ENCODE measurements around the gene SLC22A31.

SLC22A31 gene

DNA sequence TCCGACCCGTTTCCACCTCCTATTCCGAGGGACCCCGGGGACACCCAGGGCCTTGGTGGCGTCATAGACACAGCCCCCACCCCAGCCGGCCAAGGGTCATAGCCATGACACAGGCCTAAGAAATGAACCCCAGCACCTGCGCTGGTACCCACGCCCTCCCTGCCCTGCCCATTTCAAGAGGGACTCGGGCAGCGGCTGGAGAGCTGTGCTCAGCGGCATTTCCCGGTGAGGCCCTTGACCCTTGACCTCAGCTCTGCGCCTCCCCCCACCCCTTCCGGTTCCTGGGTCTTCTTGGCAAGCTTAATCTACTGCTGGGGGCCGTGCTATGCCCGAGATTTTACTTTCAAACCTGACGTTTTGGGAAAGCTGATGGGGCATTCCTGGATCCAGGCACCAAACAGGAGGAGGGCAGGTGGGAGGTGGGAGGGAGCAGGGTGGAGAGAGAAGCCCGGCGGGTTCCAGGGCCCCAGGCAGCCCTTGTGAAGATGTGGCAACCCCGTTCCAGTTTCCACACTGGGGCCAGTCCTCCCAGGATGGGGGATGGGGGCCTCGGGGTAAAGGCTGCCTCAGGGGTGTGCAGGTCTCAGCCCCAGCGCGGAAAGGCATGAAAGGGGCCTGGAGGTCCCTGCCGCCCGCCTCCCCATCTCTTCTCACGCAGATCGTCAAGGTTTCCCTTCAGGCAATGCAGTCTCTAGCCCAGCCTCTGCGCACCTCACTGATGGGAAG, at the start of gene SLC22A31:
Gene SLC22A31 (minus strand): TSS at position 414 of the 726 bp plus-strand sequence. CDS start 36 bp downstream, at position 378.
- no peak for TF ChIP-seq GATA2 (IDR thresholded peaks at IDR 0.05; ENCODE audit: low read depth, low read length)
- no peak for TF ChIP-seq GATA3 (IDR thresholded peaks at IDR 0.05; ENCODE audit: low read depth, low read length)

DNA sequence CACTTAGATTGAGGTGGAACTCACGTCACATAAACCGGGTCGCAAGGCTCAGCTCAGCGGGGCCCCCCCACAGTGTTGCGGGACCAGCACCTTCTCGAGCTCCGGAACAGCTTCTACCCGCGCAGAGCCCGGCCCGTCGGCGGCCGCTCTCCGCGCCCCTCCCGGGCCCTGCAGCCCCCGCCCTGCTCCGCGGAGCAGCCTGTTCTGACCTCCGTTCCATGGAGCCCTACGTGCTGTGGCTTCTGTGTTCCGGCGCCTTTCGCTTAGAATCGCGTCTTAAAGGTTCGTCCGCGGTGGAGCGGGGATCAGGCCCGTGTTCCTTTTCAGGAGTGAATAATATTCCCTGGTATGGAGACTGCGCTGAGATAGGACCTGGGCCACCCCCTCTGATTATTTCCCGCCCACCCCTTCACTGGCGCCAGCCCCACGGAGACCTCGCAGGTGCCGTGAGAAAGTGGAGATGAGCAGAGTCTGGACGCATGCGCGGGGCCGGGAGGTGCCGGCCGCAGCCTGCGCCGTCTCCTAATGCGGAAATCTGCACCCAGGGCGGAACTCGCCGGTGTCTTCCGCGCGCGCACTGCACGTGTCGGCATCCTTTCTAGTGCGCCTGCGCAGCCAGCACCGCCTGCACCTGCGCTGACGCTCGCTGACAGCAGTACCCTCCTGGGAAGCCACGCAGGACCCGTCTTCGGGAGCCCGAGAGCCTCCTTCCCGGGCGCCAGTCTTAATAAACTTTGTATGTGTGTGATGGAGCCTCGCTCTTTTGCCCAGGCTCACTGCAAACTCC, 48.1 kb upstream of the SLC22A31 start:
- TF ChIP-seq GATA3 (IDR thresholded peaks at IDR 0.05; ENCODE audit: low read depth, low read length) (no peak), GATA2 (IDR thresholded peaks at IDR 0.05; ENCODE audit: low read depth, low read length) (no peak)

DNA sequence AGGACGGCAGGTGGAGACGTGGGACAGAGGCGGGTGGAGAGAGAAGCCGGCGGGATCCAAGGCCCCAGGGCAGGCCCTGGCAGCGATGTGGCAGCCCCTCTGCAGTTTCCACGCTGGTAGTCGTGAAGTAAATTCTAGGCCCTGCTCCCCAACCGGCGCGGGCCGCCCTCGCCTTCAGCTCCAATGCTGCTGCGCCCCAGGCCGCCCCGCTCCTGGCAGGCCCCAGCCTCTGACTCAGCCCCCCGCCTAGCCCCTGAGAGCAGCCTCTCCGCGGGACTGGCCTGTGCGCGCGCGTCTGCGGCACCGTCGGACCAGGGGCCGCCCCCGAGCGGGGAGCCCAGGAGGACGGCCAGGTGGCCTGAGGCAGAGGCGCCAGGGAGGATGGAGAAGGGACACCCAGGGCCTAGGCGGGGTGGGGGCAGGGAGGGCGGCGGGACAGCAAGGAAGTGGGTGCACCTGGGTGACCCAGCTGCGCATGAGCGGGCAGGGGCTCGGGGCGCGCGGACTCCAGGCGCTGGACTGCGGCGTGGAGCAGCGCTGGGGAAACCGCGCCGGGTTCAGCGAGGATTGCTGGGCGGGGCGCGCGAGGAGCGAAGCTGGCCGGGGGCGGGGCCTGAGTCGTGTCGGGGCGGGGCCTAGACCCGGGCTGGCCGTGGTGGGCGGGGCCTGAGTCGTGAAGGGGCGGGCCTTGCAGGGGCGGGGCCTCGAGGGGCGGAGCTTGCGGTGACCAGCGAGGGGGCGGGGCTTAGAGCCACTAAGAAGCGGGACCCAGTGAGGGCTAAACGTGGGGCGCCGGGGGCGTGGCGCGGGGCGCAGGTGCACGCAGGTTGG, 46.8 kb upstream of the SLC22A31 start:
- no peak for TF ChIP-seq GATA3 (IDR thresholded peaks at IDR 0.05; ENCODE audit: low read depth, low read length)
- TF ChIP-seq GATA2 (IDR thresholded peaks at IDR 0.05; ENCODE audit: low read depth, low read length) = no peak

DNA sequence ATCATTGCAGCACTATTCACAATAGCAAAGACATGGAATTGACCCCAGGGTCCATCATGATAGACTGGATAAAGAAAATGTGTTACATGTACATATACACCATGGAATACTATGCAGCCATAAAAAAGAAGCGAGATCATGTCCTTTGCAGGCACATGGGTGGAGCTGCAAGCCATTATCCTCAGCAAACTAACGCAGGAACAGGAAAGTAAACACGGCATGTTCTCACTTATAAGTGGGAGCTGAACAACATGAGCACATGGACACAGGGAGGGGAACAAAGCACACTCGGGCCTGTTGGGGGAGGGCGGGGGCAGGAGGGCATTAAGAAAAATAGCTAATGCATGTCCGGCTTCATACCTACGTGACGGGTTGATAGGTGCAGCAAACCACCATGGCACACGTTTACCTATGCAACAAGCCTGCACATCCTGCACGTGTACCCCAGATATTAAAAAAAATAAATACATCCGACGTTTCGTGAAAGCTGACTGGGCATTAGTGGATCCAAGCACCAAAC, 46.1 kb upstream of the SLC22A31 start:
- TF ChIP-seq GATA3 (IDR thresholded peaks at IDR 0.05; ENCODE audit: low read depth, low read length) (no peak), GATA2 (IDR thresholded peaks at IDR 0.05; ENCODE audit: low read depth, low read length) (no peak)

DNA sequence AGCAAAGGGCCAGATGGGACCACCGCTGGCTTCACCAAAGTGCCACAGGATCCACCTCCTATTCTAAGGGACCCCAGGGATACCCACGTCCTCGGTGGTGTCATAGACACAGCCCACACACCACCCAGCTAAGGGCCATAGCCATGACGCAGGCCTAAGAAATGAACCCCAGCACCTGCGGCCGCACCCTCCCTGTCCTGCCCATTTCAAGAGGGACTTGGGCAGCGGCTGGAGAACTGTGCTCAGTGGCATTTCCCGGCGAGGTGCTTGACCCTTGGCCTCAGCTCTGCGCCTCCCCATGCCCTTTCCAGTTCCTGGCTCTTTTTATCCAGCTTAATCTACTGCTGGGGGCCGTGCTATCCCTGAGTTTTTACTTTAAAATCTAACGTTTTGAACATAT, 44.4 kb upstream of the SLC22A31 start:
- TF ChIP-seq GATA3 (IDR thresholded peaks at IDR 0.05; ENCODE audit: low read depth, low read length) (no peak), GATA2 (IDR thresholded peaks at IDR 0.05; ENCODE audit: low read depth, low read length) (no peak)

DNA sequence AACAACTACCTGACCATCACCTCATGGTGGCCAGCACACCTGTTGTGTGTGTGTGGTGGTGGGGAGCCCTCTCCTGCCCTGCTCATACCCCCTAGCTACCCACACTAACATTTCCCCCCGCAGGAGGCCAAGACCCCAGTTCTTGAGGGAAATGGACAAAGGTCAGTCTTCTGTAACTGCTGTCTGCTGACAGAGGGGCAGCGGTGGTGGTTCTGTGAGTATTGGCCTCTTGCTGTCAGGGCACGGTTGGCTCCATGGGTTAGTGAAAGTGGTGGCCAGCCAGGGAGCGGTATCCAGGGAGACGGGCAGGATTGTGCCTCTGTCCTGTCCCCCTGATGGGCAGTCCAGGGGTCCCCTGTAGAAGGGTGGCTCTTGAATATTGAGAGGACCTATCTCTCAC, 43.3 kb upstream of the SLC22A31 start:
- TF ChIP-seq GATA2 (IDR thresholded peaks at IDR 0.05; ENCODE audit: low read depth, low read length) (no peak), GATA3 (IDR thresholded peaks at IDR 0.05; ENCODE audit: low read depth, low read length) (no peak)

DNA sequence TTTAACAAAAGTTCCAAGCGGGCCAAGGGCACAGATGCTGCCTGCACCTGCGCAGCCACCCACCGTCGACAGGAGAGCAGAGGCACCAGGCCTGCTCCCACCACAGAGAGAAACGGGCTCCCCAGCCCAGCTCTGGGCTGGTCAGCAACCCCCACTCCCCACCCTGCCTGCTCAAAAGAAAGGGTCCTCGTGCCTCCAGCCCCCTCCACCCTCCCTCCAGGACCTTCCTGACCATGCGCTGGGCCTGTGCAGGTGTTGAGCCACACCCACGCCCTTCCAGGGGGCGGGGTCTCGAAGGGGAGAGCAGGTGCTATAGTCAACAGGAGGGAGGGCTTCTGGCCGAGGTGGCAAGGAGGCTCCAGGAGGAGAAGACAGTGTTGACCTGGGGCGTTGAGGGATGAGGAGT, 42.5 kb upstream of the SLC22A31 start:
- TF ChIP-seq GATA3 (IDR thresholded peaks at IDR 0.05; ENCODE audit: low read depth, low read length) (no peak), GATA2 (IDR thresholded peaks at IDR 0.05; ENCODE audit: low read depth, low read length) (no peak)

DNA sequence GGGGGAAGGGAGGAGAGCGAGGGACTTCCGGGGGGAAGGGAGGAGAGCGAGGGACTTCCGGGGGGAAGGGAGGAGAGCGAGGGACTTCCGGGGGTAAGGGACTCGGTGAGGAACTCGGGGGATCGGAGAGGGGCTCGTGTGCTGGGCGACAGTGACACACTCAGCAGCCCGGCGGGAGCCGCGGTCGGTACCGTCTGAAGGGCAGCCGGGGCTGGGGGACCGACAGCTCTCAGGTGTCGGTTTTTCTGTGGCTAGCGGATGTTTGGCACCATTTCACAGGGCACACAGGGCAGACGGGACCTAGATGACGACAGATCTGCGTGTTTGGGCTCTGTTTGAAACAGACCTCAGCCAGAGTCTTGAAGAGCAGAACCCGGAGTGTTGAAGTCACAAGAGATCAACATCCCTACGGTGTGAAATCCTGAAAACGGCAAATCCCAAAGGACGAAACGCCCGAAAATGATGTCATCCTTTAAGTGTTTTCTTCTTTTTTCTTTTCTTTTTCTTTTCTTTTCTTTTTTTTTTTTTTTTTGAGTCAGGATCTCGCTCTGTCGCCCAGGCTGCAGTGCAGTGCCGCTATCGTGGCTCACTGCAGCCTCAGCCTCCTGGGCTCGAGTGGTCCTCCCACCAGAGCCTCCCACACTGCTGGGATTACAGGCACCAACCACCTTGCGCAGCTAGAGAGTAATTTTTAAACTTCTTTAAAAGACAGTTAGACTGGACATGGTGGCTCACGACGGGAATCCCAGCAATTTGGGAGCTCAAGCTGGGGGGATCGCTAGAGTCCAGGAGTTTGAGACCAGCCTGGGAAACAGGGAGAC, 41.1 kb upstream of the SLC22A31 start:
- TF ChIP-seq GATA3 (IDR thresholded peaks at IDR 0.05; ENCODE audit: low read depth, low read length) = no peak
- no peak for TF ChIP-seq GATA2 (IDR thresholded peaks at IDR 0.05; ENCODE audit: low read depth, low read length)

DNA sequence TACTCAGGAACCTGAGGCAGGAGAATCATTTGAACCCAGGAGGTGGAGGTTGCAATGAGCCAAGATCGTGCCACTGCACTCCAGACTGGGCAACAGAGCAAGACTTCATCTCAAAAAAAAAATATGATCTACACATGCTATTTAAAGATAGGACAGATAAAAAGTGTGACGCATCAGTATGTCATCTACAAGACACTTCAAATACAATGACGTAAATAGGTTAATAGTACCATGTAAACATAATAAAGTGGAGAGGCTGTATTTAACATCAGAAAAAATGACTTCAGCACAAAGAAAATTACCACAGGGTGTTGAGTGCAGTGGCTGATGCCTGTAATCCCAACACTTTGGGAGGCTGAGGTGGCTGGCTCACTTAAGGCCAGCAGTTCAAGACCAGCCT, 37.4 kb upstream of the SLC22A31 start:
- TF ChIP-seq GATA3 (IDR thresholded peaks at IDR 0.05; ENCODE audit: low read depth, low read length) (no peak), GATA2 (IDR thresholded peaks at IDR 0.05; ENCODE audit: low read depth, low read length) (no peak)

DNA sequence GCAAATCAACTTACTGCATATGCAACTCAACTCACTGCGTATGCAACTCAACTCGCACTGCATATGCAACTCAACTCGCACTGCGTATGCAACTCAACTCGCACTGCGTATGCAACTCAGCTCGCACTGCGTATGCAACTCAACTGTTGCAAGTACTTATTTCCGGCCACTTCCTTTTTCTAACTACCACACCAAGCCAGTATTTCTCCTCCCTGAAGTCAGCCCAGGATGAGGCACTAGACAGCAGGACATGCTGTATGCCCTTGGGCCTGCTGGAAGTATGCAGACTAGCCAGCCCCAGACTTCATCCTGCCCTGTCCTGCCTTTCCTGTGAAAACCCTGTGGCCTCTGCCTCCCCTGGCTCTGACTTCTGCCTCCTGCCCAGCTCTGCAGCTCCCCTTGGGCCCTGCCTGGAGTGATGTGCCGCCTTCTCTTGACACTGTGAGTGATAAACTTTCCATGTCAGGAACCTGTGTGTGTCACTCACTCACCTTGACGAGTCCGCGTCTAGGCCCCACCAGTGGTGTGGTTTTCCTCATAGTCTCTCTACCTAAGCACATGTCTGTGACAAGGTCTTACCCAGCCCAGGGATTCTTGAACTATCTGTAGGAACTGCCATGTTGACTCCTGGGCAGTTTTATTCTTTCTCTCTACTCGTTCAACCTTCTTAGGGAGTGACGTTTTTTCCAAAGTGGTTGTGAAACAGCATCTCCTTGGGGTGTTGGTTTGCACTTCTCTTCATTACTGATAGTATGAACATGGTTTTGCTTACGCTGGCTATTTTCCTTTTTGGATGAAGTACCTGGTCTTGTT, 33.5 kb upstream of the SLC22A31 start:
- TF ChIP-seq GATA2 (IDR thresholded peaks at IDR 0.05; ENCODE audit: low read depth, low read length) = no peak
- no peak for TF ChIP-seq GATA3 (IDR thresholded peaks at IDR 0.05; ENCODE audit: low read depth, low read length)

DNA sequence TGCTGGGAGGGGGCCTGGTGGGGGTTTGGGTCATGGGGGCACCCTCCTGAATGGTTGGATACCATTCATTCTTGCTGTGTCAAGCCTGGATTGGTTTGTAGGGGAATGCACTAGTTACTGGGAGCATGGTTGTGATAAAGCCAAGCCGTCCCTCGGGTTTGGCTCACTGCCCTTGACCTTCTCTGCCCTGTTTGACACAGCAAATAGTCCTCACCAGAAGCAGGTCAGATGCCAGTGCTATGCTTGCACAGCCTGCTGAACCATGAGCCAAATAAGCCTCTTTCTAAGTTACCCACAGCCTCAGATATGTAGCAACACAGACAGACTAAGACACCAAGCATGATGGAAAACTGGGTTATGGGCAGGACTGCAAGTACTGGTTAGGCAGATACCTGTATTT, 31.8 kb upstream of the SLC22A31 start:
- no peak for TF ChIP-seq GATA2 (IDR thresholded peaks at IDR 0.05; ENCODE audit: low read depth, low read length)
- TF ChIP-seq GATA3 (IDR thresholded peaks at IDR 0.05; ENCODE audit: low read depth, low read length) = no peak

DNA sequence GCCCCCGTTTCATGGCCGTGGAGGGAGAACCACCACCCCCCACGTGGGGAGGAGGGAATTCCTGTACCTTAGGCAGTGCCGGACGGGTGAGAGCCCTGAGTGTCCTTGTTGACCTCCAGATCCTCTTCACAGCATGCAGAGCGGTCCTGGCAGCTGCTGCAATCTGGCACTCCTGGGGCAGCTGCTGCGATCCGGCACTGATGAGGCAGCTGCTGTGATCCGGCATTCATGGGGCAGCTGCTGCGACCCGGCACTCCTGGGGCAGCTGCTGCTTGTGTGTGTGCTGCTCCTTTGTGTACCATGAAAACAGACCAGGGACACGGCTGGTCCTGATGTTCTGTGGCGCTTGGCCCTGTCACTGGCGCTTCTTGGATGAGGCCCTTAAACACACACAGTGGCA, 29.9 kb upstream of the SLC22A31 start:
- no peak for TF ChIP-seq GATA2 (IDR thresholded peaks at IDR 0.05; ENCODE audit: low read depth, low read length)
- TF ChIP-seq GATA3 (IDR thresholded peaks at IDR 0.05; ENCODE audit: low read depth, low read length) = no peak

Measured in SH-SY5Y (cell line).